T-cell (primary cell): ENCODE results near the gene HPN. TPM values are rescaled to one million over a fixed set of nuclear protein-coding genes. Genes with fewer than 3 reads are reported as not detected.

Experiments
- ATAC-seq, 4 experiments: fragments of 200-7000 bp in 3 of 4; fragments of 150-1000 bp in 1 of 4; cut with Tn5 transposase; replicated peaks in 1 of 4; 1 replicate in 3 of 4; 2 replicates in 1 of 4; pipeline ENCODE4 v1.10.0; 2021; ENCODE audit warnings: moderate library complexity in 3 of 4, mild to moderate bottlenecking in 2 of 4, moderate number of reproducible peaks in 1 of 4
- CTCF ChIA-PET, 2 donors: fragments of 300-600 bp; sonication (Branson Sonifier 250); formaldehyde crosslinking; loops; one replicate each; lab custom pipeline; 2022; ENCODE audit warnings: antibody characterized with exemption in 2 of 2; lab: Charles Lee
- POLR2A ChIA-PET, 2 donors: fragments of 300-600 bp; sonication (Branson Sonifier 250); formaldehyde crosslinking; loops; one replicate each; lab custom pipeline; 2022; ENCODE audit warnings: antibody characterized with exemption in 2 of 2; lab: Charles Lee
- DNase-seq, 35 experiments: peaks; one replicate each; pipeline versions ENCODE4 v3.0.0 to v3.0.0-alpha.2; 2013 to 2023
- H3K27ac ChIP-seq: one replicate; pipeline ENCODE4 v1.5.1; 2013; ENCODE audit warnings: low read length
- H3K27me3 ChIP-seq, 2 experiments: replicated peaks in 1 of 2; 1 replicate in 1 of 2; 2 replicates in 1 of 2; pipeline versions ENCODE4 v1.6.1 to v1.7.0; 2013; ENCODE audit warnings: low read length in 1 of 2, mixed read lengths in 1 of 2; ENCODE audit not compliant: control insufficient read depth in 2 of 2, insufficient read depth in 2 of 2; ENCODE audit errors: extremely low read depth in 1 of 2
- H3K36me3 ChIP-seq, 2 donors: 1 replicate in 1 of 2; 2 replicates in 1 of 2; pipeline versions ENCODE4 v1.6.1 to v1.7.0; 2013; ENCODE audit warnings: low read length in 1 of 2; ENCODE audit not compliant: control insufficient read depth in 2 of 2, insufficient read depth in 1 of 2; ENCODE audit errors: extremely low read depth in 1 of 2
- H3K4me1 ChIP-seq, 2 experiments: 1 replicate in 1 of 2; 2 replicates in 1 of 2; pipeline versions ENCODE4 v1.6.1 to v1.7.0; 2013; ENCODE audit warnings: low read length in 2 of 2, mixed read lengths in 1 of 2; ENCODE audit not compliant: insufficient read depth in 2 of 2, control insufficient read depth in 1 of 2; ENCODE audit errors: extremely low read depth in 1 of 2
- H3K4me3 ChIP-seq, 2 donors: 1 replicate in 1 of 2; 2 replicates in 1 of 2; pipeline versions ENCODE4 v1.5.1 to v1.7.0; 2013; ENCODE audit warnings: mild to moderate bottlenecking in 2 of 2, low read length in 1 of 2, moderate library complexity in 1 of 2; ENCODE audit not compliant: control insufficient read depth in 1 of 2; ENCODE audit errors: extremely low read depth in 1 of 2
- H3K9me3 ChIP-seq: 2 replicates; pipeline ENCODE4 v1.7.0; 2013
- H3K27ac Mint-ChIP-seq, 2 donors: one replicate each; pipeline ENCODE4 v1.8.0; 2020 to 2021; ENCODE audit warnings: mild to moderate bottlenecking in 2 of 2, mixed read lengths in 2 of 2
- H3K27me3 Mint-ChIP-seq, 2 donors: one replicate each; pipeline ENCODE4 v1.8.0; 2021 to 2022; ENCODE audit warnings: mixed read lengths in 2 of 2
- H3K36me3 Mint-ChIP-seq: one replicate; pipeline ENCODE4 v1.8.0; 2021; ENCODE audit warnings: mixed read lengths
- H3K4me1 Mint-ChIP-seq, 3 donors: one replicate each; pipeline ENCODE4 v1.8.0; 2020 to 2022; ENCODE audit warnings: mixed read lengths in 3 of 3, mild to moderate bottlenecking in 1 of 3
- H3K4me3 Mint-ChIP-seq, 3 donors: one replicate each; pipeline ENCODE4 v1.8.0; 2020 to 2022; ENCODE audit warnings: mild to moderate bottlenecking in 3 of 3, mixed read lengths in 3 of 3, moderate library complexity in 3 of 3
- H3K9me3 Mint-ChIP-seq, 3 donors: one replicate each; pipeline ENCODE4 v1.8.0; 2020 to 2022; ENCODE audit warnings: mixed read lengths in 3 of 3
- whole genome bisulfite sequencing: methylation state at CpG from one replicate; pipeline ENCODE4 v1.1.5; 2013; ENCODE audit warnings: missing lambda C conversion rate; ENCODE audit not compliant: insufficient coverage; 5-methylcytosine and 5-hydroxymethylcytosine counted together
- total RNA-seq, 35 experiments: library from RNA in 6 of 35; stranded (reverse) in 6 of 35; fragments of 120-200 nt in 1 of 35; gene quantifications; one replicate each; pipeline versions ENCODE4 v1.2.1 to v1.2.4 and lab custom pipeline; 2013 to 2026

Gene HPN
- total RNA-seq, 5 donors from 2014 or later (not counting 1 experiment from before 2014, with no cell fraction given), result 0.41 to 0.51 (median 0.46) TPM; not detected in 2

DNA sequence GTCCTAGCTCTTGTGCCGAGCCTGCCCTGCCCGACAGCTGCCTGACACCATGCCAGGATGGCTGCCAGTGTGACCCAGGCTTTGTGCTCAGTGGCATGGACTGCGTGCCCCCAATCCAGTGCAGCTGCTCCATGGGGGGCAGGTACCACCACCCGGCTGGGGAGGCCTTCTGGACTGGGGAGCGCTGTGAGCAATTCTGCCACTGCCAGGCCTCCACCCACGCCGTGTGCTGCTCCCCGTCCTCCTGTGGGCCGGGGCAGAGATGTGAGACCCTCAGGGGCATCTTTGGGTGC, 64.7 kb downstream of the HPN start:
- H3K36me3 ChIP-seq, result no peaks in the 10 kb centered on the region
- no peak overlapping the region for H3K4me3 ChIP-seq
- DNase-seq, result no peak
- Mint-ChIP-seq H3K36me3 (no peaks in the 10 kb centered on the region), H3K9me3 (no peaks in the 10 kb centered on the region), H3K27ac (no peak overlapping the region), H3K27me3 (peaks cover 0 to 2% of the 10 kb centered on the region in 2 donors), H3K4me3 (no peak overlapping the region), H3K4me1 (no peaks in the 10 kb centered on the region)
- no peak overlapping the region for H3K27ac ChIP-seq
- no peak for ATAC-seq
- ChIA-PET POLR2A (no interaction called here), CTCF (no interaction called here)
- WGBS, result 89% methylated on average over 9 of the region's 9 CpGs
- no peaks in the 10 kb centered on the region for H3K9me3 ChIP-seq
- H3K27me3 ChIP-seq, result peaks cover 0 to 9% of the 10 kb centered on the region in 2 experiments
- no peaks in the 10 kb centered on the region for H3K4me1 ChIP-seq

DNA sequence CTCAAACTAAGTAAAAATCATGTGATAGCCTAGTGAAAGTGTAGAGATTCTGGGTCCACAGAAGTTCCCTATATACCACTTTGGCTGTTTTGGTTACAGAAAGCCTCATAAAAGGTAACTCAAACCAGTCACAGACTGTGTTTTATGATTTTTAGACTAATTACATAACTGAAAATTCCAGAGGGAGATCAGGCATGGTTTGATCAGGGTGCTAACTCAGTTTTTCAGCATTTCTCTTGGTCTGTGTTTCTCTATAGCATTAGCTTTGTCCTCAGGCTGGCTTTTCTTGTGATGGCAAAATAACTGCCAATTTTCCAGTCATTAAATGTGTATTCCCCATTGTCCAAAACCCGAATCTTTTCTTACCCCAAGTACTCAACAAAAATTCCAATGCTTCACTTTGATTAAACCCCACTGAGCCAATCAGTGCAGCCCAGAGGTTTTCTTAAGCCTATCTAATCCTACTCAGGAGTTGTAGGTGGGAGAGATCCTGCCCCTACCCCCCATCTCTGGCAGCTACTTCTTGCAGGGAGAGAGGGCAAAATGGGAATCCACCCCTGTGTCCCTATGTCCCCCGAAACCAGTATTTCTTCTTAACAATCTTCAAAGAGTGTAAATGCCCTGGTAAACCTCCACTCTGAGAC, 65.5 kb downstream of the HPN start:
- Histone ChIP-seq H3K9me3 (no peaks in the 10 kb centered on the region), H3K4me3 (no peak overlapping the region), H3K36me3 (no peaks in the 10 kb centered on the region), H3K4me1 (no peaks in the 10 kb centered on the region), H3K27ac (no peak overlapping the region), H3K27me3 (peaks cover 0 to 14% of the 10 kb centered on the region in 2 experiments)
- Mint-ChIP-seq H3K27ac (no peak overlapping the region), H3K4me3 (no peak overlapping the region), H3K27me3 (peaks cover 0 to 4% of the 10 kb centered on the region in 2 donors), H3K9me3 (no peaks in the 10 kb centered on the region), H3K36me3 (no peaks in the 10 kb centered on the region), H3K4me1 (no peaks in the 10 kb centered on the region)
- POLR2A ChIA-PET, result no interaction called here
- no peak for DNase-seq
- CTCF ChIA-PET, result no interaction called here
- ATAC-seq, result no peak
- WGBS, result no CpG with 5 or more reads among the region's 2 CpGs

DNA sequence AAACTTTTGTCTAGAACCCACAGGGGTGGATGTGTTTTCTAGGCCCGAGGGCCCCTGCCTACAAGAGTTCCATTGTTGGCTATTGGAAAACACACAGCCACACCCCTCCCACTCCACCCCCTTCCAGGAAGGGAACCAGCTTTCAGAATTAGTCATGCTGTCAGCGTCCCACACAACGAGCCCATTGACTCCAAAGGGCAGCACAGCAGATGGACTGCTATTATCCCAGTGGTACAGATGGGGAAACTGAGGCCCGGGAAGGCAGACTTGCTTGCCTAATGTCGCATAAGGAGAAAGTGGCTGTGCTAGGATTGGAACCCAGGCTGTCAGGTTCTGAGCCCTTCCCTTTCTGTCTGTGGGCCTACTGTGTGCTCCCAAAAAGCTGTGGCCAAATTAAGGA, 66.0 kb downstream of the HPN start:
- no peak overlapping the region for H3K4me3 Mint-ChIP-seq
- no peak for ATAC-seq
- peaks cover 0 to 5% of the 10 kb centered on the region in 2 donors for H3K27me3 Mint-ChIP-seq
- Histone ChIP-seq H3K4me3 (no peak overlapping the region), H3K4me1 (no peaks in the 10 kb centered on the region), H3K36me3 (no peaks in the 10 kb centered on the region), H3K27me3 (peaks cover 0 to 19% of the 10 kb centered on the region in 2 experiments), H3K9me3 (no peaks in the 10 kb centered on the region), H3K27ac (no peak overlapping the region)
- DNase-seq, result no peak
- no peaks in the 10 kb centered on the region for H3K9me3 Mint-ChIP-seq
- ChIA-PET POLR2A (interaction anchor here in 1 of 2 donors (0.7 kb wide), 1 partner anchor 352 kb away, joined by 5 read pairs; no protein-coding TSS in a partner anchor), CTCF (no interaction called here)
- no peaks in the 10 kb centered on the region for H3K36me3 Mint-ChIP-seq
- no peak overlapping the region for H3K27ac Mint-ChIP-seq
- WGBS, result 3% methylated on average over 4 of the region's 5 CpGs
- H3K4me1 Mint-ChIP-seq, result no peaks in the 10 kb centered on the region

DNA sequence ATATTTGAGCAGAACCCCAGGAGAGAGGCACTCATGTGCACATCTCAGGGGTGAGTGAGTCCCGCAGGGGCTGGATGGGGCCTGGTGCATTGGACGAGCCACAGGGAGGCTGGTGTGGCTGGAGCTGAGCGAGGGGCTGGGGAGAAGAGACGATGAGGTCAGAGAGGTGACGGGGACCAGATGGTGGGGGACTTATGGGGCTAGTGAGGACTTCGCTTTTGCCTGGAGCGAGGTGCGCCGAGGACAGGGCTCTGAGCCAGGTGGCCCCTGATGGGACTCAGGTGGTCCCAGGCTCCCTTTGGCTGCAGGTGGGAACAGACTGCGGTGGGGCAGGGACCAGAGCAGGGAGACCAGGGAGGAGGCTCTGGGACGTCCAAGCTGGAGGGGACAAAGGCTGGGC, 67.2 kb downstream of the HPN start:
- H3K9me3 Mint-ChIP-seq, result no peaks in the 10 kb centered on the region
- no peaks in the 10 kb centered on the region for H3K36me3 ChIP-seq
- no peaks in the 10 kb centered on the region for H3K9me3 ChIP-seq
- no peak overlapping the region for H3K4me3 ChIP-seq
- 68% methylated on average over 11 of the region's 11 CpGs for WGBS
- H3K27me3 ChIP-seq, result peaks cover 0 to 24% of the 10 kb centered on the region in 2 experiments
- peaks cover 0 to 5% of the 10 kb centered on the region in 2 donors for H3K27me3 Mint-ChIP-seq
- H3K27ac Mint-ChIP-seq, result no peak overlapping the region
- no peaks in the 10 kb centered on the region for H3K4me1 Mint-ChIP-seq
- H3K36me3 Mint-ChIP-seq, result no peaks in the 10 kb centered on the region
- ChIA-PET POLR2A (no interaction called here), CTCF (interaction anchor here in 1 of 2 donors (0.5 kb wide), 1 partner anchor 220 kb away, joined by 5 read pairs; no protein-coding TSS in a partner anchor)
- H3K4me3 Mint-ChIP-seq, result no peak overlapping the region
- no peak overlapping the region for H3K27ac ChIP-seq
- no peak for DNase-seq
- no peaks in the 10 kb centered on the region for H3K4me1 ChIP-seq
- ATAC-seq, result no peak

DNA sequence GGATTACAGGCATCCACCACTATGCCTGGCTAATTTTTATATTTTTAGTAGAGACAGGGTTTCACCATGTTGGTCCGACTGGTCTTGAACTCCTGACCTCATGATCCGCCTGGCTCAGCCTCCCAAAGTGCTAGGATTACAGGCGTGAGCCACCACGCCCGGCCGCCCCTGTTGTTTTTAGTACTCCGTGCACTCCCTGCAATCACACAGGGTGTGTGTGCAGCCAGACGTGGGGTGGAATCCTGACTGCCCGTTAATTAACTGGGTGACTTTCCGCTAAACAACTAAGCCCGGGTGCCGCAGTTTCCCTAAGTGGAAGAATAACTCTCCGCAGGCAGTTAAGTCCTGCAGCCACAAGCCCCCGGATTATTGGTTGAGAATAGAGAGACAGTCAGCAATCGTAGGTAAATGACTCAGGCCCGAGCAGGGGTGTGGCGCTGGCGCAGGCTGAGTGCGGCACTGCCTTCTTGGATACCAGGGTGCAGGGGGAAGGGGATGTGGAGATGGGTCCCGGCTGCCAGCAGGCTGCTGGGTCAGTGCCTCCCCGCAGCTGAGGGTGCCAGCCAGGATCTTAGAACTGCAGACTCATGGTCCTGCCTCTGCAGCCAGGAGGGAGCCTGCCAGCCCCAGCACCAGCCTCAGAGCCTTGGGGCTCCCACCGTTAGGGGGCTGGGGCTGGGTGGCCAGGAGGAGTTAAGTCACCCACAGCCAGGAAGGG, 68.0 kb downstream of the HPN start:
- H3K27me3 Mint-ChIP-seq, result peaks cover 0 to 6% of the 10 kb centered on the region in 2 donors
- H3K4me1 Mint-ChIP-seq, result peaks cover 2 to 3% (median 2%) of the 10 kb centered on the region in 3 donors
- DNase-seq (no peak), ATAC-seq (no peak)
- no peaks in the 10 kb centered on the region for H3K9me3 ChIP-seq
- no peak overlapping the region for H3K27ac ChIP-seq
- no peaks in the 10 kb centered on the region for H3K36me3 ChIP-seq
- ChIA-PET CTCF (no interaction called here), POLR2A (no interaction called here)
- WGBS, result 79% methylated on average over 16 of the region's 22 CpGs
- no peaks in the 10 kb centered on the region for H3K9me3 Mint-ChIP-seq
- no peak overlapping the region for H3K4me3 Mint-ChIP-seq
- H3K36me3 Mint-ChIP-seq, result no peaks in the 10 kb centered on the region
- peaks cover 0 to 25% of the 10 kb centered on the region in 2 experiments for H3K27me3 ChIP-seq
- H3K4me1 ChIP-seq, result peaks cover 0 to 2% of the 10 kb centered on the region in 2 experiments
- no peak overlapping the region for H3K27ac Mint-ChIP-seq
- no peak overlapping the region for H3K4me3 ChIP-seq

DNA sequence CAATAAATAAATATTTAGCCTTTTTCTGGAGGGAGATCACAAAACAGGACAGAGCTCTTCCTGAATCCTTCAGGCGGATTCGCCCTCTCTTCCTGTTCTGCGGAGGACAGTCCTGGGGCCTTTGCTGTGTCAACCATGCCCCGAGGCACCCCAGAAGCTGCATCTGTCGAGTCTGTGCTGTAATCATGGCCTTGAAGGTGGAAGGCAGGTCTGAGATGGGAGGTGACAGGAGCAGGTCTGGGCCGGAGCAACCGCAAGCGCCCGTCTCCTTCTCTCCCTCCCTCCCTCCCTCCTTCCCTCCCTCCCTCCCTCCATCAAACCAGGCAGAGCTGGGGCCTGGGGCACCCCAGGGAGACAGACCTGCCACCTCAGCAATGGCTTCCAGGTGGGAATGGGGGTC, 69.5 kb downstream of the HPN start:
- no peak overlapping the region for H3K27ac Mint-ChIP-seq
- H3K36me3 Mint-ChIP-seq, result no peaks in the 10 kb centered on the region
- ChIA-PET CTCF (no interaction called here), POLR2A (interaction anchor here in 1 of 2 donors (0.5 kb wide), 1 partner anchor 43 kb away, joined by 3 read pairs; the partner anchor contains the start of gene FXYD5)
- Histone ChIP-seq H3K9me3 (no peaks in the 10 kb centered on the region), H3K4me1 (peaks cover 0 to 9% of the 10 kb centered on the region in 2 experiments), H3K36me3 (no peaks in the 10 kb centered on the region), H3K4me3 (no peak overlapping the region), H3K27ac (no peak overlapping the region), H3K27me3 (peaks cover 0 to 34% of the 10 kb centered on the region in 2 experiments)
- no peaks in the 10 kb centered on the region for H3K9me3 Mint-ChIP-seq
- peaks cover 0 to 8% of the 10 kb centered on the region in 2 donors for H3K27me3 Mint-ChIP-seq
- ATAC-seq, result no peak
- no CpG with 5 or more reads among the region's 9 CpGs for WGBS
- no peak for DNase-seq
- no peak overlapping the region for H3K4me3 Mint-ChIP-seq
- peaks cover 5 to 7% (median 6%) of the 10 kb centered on the region in 3 donors for H3K4me1 Mint-ChIP-seq
